PC-9 (cell line): ENCODE measurements around the gene TMEM161A.

Experiments used
- EZH2 ChIP-seq: fragments of 200-600 bp; sonication (generic); IDR thresholded peaks from 2 replicates; pipeline ENCODE4 v1.8.0; 2017; ENCODE audit warnings: antibody characterized with exemption, low read depth
- TF ChIP-seq, protein P1 (sequence below): fragments of 200-600 bp; sonication (generic); conservative IDR thresholded peaks from 2 replicates; pipeline ENCODE4 v1.6.1; 2017; ENCODE audit warnings: mixed run types, antibody characterized with exemption, mild to moderate bottlenecking, moderate library complexity

GRCh38 chr19:19147344-19147743 lies 9.1 kb upstream of the TMEM161A start:
- TF ChIP-seq, protein P1, sequence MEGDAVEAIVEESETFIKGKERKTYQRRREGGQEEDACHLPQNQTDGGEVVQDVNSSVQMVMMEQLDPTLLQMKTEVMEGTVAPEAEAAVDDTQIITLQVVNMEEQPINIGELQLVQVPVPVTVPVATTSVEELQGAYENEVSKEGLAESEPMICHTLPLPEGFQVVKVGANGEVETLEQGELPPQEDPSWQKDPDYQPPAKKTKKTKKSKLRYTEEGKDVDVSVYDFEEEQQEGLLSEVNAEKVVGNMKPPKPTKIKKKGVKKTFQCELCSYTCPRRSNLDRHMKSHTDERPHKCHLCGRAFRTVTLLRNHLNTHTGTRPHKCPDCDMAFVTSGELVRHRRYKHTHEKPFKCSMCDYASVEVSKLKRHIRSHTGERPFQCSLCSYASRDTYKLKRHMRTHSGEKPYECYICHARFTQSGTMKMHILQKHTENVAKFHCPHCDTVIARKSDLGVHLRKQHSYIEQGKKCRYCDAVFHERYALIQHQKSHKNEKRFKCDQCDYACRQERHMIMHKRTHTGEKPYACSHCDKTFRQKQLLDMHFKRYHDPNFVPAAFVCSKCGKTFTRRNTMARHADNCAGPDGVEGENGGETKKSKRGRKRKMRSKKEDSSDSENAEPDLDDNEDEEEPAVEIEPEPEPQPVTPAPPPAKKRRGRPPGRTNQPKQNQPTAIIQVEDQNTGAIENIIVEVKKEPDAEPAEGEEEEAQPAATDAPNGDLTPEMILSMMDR, result no peak
- TF ChIP-seq EZH2, result no peak
